Stimulated activated naive CD4-positive, alpha-beta T cell treated with Interleukin-2 at 50 U/mL for 16 hours (primary cell): ENCODE results near the gene OPCML.

Source experiments
- DNase-seq: peaks from one replicate; lab custom pipeline; 2025; lab: John Stamatoyannopoulos, UW

OPCML gene

GRCh38 chr11:132669949-132670348 is 862.4 kb downstream of the OPCML start:
- no peak for DNase-seq

- DNase-seq, result no peak
Measured at GRCh38 chr11:132665205-132665604, 867.1 kb downstream of the OPCML start.

- no peak for DNase-seq
Measured at GRCh38 chr11:132658696-132659095, 873.6 kb downstream of the OPCML start.

- DNase-seq, result no peak
Measured at GRCh38 chr11:132658004-132658403, 874.3 kb downstream of the OPCML start.

- DNase-seq, result no peak
Measured at GRCh38 chr11:132655187-132655855, 877.0 kb downstream of the OPCML start.

- DNase-seq, result no peak
Measured at GRCh38 chr11:132653237-132653636, 879.1 kb downstream of the OPCML start.

- DNase-seq, result no peak
Measured at GRCh38 chr11:132650969-132651720, 881.2 kb downstream of the OPCML start.

GRCh38 chr11:132649277-132649676 is 883.0 kb downstream of the OPCML start:
- no peak for DNase-seq

GRCh38 chr11:132648851-132649250 is 883.5 kb downstream of the OPCML start:
- no peak for DNase-seq

GRCh38 chr11:132646890-132647289 is 885.4 kb downstream of the OPCML start:
- no peak for DNase-seq

GRCh38 chr11:132644520-132645239 is 887.6 kb downstream of the OPCML start:
- DNase-seq, result no peak

- DNase-seq, result no peak
Measured at GRCh38 chr11:132643239-132643638, 889.1 kb downstream of the OPCML start.

GRCh38 chr11:132640952-132641351 is 891.3 kb downstream of the OPCML start:
- no peak for DNase-seq

- DNase-seq, result no peak
Measured at GRCh38 chr11:132639986-132640385, 892.3 kb downstream of the OPCML start.

GRCh38 chr11:132639403-132639802 is 892.9 kb downstream of the OPCML start:
- DNase-seq, result no peak

GRCh38 chr11:132638423-132638822 is 893.9 kb downstream of the OPCML start:
- no peak for DNase-seq

- DNase-seq, result no peak
Measured at GRCh38 chr11:132636523-132636922, 895.8 kb downstream of the OPCML start.

GRCh38 chr11:132632641-132633124 is 899.6 kb downstream of the OPCML start:
- DNase-seq, result no peak

- DNase-seq, result no peak
Measured at GRCh38 chr11:132631989-132632388, 900.3 kb downstream of the OPCML start.

GRCh38 chr11:132627981-132628380 is 904.3 kb downstream of the OPCML start:
- DNase-seq, result no peak

- no peak for DNase-seq
Measured at GRCh38 chr11:132626446-132626845, 905.9 kb downstream of the OPCML start.

GRCh38 chr11:132623511-132623910 is 908.8 kb downstream of the OPCML start:
- no peak for DNase-seq
